ENCODE data around the gene DHX58.

The DHX58 gene

DNA sequence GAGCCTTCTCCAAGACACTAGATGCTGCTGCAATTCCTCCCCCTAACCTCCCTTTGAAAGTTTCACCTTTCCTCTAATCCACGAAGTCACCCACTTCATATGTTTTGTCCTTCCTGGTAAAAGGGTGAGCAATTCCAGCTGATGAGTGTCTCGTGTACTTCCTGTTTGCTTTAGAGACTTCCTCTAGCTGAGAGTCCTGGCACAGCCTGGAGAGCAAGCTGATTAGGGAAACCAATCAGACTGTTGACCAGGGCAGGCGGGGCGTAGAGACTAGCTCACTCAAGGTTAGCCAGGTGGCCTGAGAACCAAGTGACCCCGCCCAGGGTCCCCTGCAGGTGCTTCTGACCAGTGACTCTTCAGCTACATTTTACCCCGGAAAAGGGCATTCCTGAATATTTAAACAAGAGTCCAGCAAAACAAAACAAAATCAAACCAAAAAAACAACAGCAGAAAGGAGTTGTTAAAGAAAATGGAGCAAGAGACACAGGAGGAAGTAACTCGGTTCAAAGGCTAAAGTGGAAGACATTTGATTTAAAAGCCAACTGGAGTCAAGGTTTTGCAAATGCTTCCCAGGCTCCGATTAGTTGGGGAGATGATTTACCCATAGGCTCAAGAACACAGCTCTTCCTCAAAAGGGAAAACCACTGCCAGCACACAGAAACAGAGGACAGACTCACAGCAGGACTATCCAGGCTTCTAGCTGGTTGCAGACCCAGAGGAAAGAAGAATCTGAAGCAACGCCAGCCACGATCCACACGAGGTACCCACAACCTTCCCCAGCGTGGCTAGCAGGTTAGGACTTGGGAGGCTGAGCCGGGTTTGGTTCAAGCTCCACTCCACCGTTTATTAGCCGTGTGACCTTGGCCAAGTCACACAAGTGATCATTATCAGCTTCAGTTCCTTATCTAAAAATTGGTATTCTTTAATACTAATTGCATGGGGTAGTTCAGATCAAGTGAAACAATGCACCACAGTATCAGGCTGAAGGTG is 23.4 kb upstream of the DHX58 start:
- peaks cover 8 to 10% of the 10 kb centered on the region in 2 experiments for H3K4me1 ChIP-seq (ENCODE audit: control insufficient read depth in 1 of 2, insufficient read depth in 2 of 2, low read length in 2 of 2)
- no peaks in the 10 kb centered on the region for H3K79me1 ChIP-seq (ENCODE audit: low read length)
- no peak overlapping the region for H3K4me3 ChIP-seq (ENCODE audit: low read depth, low read length)
- no peak overlapping the region for H3K9ac ChIP-seq (ENCODE audit: low read length)
- H3K14ac ChIP-seq (ENCODE audit: low read length): peak overlapping the region; percentile 3
- no peak overlapping the region for H2BK12ac ChIP-seq (ENCODE audit: low read length)
- WGBS (ENCODE audit: extremely low coverage, insufficient coverage, insufficient read length): no CpG with 5 or more reads among the region's 15 CpGs
- no peak overlapping the region for H3K23ac ChIP-seq (ENCODE audit: low read length)
- no peak overlapping the region for H4K91ac ChIP-seq (ENCODE audit: low read depth, low read length)
- H4K8ac ChIP-seq (ENCODE audit: low read depth, low read length): no peak overlapping the region
- H3K18ac ChIP-seq (ENCODE audit: low read length): no peak overlapping the region
- peaks cover 5% of the 10 kb centered on the region for H3K79me2 ChIP-seq (ENCODE audit: control insufficient read depth, insufficient read depth, low read length, poor library complexity)
- DNase-seq: peak in 1 of 2 donors; percentile 22
- peak overlapping the region; percentile 16 for H3K4ac ChIP-seq (ENCODE audit: low read depth, low read length)
- no peak overlapping the region for H2BK5ac ChIP-seq (ENCODE audit: low read depth, low read length, poor library complexity)
- peak overlapping the region; percentile 51 for H3K27ac ChIP-seq (ENCODE audit: low read depth, low read length)
- peaks cover 8 to 19% of the 10 kb centered on the region in 2 experiments for H3K36me3 ChIP-seq (ENCODE audit: control insufficient read depth in 1 of 2, insufficient read depth in 2 of 2, low read length in 2 of 2)
- H2BK120ac ChIP-seq (ENCODE audit: insufficient read depth, low read length, poor library complexity): no peak overlapping the region
- H2AK5ac ChIP-seq (ENCODE audit: low read length): no peak overlapping the region
- H3K9me3 ChIP-seq (ENCODE audit: insufficient read depth, low read depth, low read length): no peaks in the 10 kb centered on the region
- H2AFZ ChIP-seq (ENCODE audit: insufficient read depth, low read length, poor library complexity): no peak overlapping the region
- H3K27me3 ChIP-seq (ENCODE audit: insufficient read depth, low read length): no peaks in the 10 kb centered on the region
- H4K12ac ChIP-seq (ENCODE audit: low read depth, low read length): no peak overlapping the region
- no peak overlapping the region for H3K4me2 ChIP-seq (ENCODE audit: low read length)

GRCh38 chr17:42135151-42135550 is 22.6 kb upstream of the DHX58 start:
- no peak overlapping the region for H2BK120ac ChIP-seq (ENCODE audit: insufficient read depth, low read length, poor library complexity)
- no peak overlapping the region for H2BK5ac ChIP-seq (ENCODE audit: low read depth, low read length, poor library complexity)
- no peak overlapping the region for H2AFZ ChIP-seq (ENCODE audit: insufficient read depth, low read length, poor library complexity)
- no peak overlapping the region for H3K9ac ChIP-seq (ENCODE audit: low read length)
- WGBS (ENCODE audit: extremely low coverage, insufficient coverage, insufficient read length): no CpG with 5 or more reads among the region's 6 CpGs
- H3K36me3 ChIP-seq (ENCODE audit: control insufficient read depth in 1 of 2, insufficient read depth in 2 of 2, low read length in 2 of 2): peaks cover 9 to 24% of the 10 kb centered on the region in 2 experiments
- no peak overlapping the region for H2AK5ac ChIP-seq (ENCODE audit: low read length)
- H2BK12ac ChIP-seq (ENCODE audit: low read length): no peak overlapping the region
- no peak overlapping the region for H4K8ac ChIP-seq (ENCODE audit: low read depth, low read length)
- H3K18ac ChIP-seq (ENCODE audit: low read length): no peak overlapping the region
- no peak overlapping the region for H3K23ac ChIP-seq (ENCODE audit: low read length)
- H4K91ac ChIP-seq (ENCODE audit: low read depth, low read length): no peak overlapping the region
- H3K27ac ChIP-seq (ENCODE audit: low read depth, low read length): peak overlapping the region; percentile 51
- H3K4ac ChIP-seq (ENCODE audit: low read depth, low read length): peak overlapping the region; percentile 16
- H3K79me1 ChIP-seq (ENCODE audit: low read length): no peaks in the 10 kb centered on the region
- DNase-seq: no peak
- peaks cover 1% of the 10 kb centered on the region for H3K9me3 ChIP-seq (ENCODE audit: insufficient read depth, low read depth, low read length)
- no peak overlapping the region for H3K4me2 ChIP-seq (ENCODE audit: low read length)
- no peak overlapping the region for H3K14ac ChIP-seq (ENCODE audit: low read length)
- no peak overlapping the region for H3K4me3 ChIP-seq (ENCODE audit: low read depth, low read length)
- H4K12ac ChIP-seq (ENCODE audit: low read depth, low read length): no peak overlapping the region
- no peaks in the 10 kb centered on the region for H3K27me3 ChIP-seq (ENCODE audit: insufficient read depth, low read length)
- H3K4me1 ChIP-seq (ENCODE audit: control insufficient read depth in 1 of 2, insufficient read depth in 2 of 2, low read length in 2 of 2): peaks cover 8 to 10% of the 10 kb centered on the region in 2 experiments
- peaks cover 5% of the 10 kb centered on the region for H3K79me2 ChIP-seq (ENCODE audit: control insufficient read depth, insufficient read depth, low read length, poor library complexity)

DNA sequence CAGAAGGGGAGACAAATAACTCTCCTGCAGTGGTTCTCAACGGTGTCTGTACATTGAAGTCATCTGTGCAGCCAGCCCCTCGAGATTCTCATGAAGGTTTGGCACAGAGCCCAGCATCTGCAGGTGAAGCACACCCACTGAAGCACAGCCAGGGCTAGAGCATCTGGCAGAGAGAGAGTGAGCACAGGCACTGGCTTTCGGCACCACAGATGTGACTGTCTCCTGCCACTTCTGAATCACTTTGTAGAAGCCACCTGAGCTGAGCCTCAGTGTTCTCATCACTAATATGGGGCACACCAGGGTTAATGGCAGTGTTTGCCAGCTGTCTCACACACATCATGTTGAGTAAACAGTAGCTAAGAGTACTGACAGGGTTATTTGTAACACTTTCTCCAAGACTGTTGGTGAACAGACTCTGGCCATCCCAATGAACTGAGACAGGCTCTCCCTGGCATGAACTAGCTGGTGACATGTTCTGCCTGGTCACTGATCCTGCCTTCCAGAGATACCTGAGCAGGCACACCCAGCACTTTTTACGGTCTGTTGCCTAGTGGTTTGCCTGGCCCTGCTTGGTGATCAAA is 21.0 kb upstream of the DHX58 start:
- no peak for DNase-seq
- Histone ChIP-seq H3K4me2 (ENCODE audit: low read length) (no peak overlapping the region), H2AFZ (ENCODE audit: insufficient read depth, low read length, poor library complexity) (no peak overlapping the region), H3K23ac (ENCODE audit: low read length) (no peak overlapping the region), H3K9me3 (ENCODE audit: insufficient read depth, low read depth, low read length) (peaks cover 1% of the 10 kb centered on the region), H3K9ac (ENCODE audit: low read length) (no peak overlapping the region), H3K4me1 (ENCODE audit: control insufficient read depth in 1 of 2, insufficient read depth in 2 of 2, low read length in 2 of 2) (peaks cover 8 to 10% of the 10 kb centered on the region in 2 experiments), H3K4ac (ENCODE audit: low read depth, low read length) (peak overlapping the region; percentile 0), H3K4me3 (ENCODE audit: low read depth, low read length) (no peak overlapping the region), H2BK12ac (ENCODE audit: low read length) (no peak overlapping the region), H3K79me1 (ENCODE audit: low read length) (no peaks in the 10 kb centered on the region), H2AK5ac (ENCODE audit: low read length) (no peak overlapping the region), H3K27me3 (ENCODE audit: insufficient read depth, low read length) (no peaks in the 10 kb centered on the region), H2BK5ac (ENCODE audit: low read depth, low read length, poor library complexity) (no peak overlapping the region), H3K79me2 (ENCODE audit: control insufficient read depth, insufficient read depth, low read length, poor library complexity) (peaks cover 5% of the 10 kb centered on the region), H3K14ac (ENCODE audit: low read length) (no peak overlapping the region), H3K18ac (ENCODE audit: low read length) (peak overlapping the region; percentile 38), H4K8ac (ENCODE audit: low read depth, low read length) (no peak overlapping the region), H4K12ac (ENCODE audit: low read depth, low read length) (no peak overlapping the region), H4K91ac (ENCODE audit: low read depth, low read length) (no peak overlapping the region), H2BK120ac (ENCODE audit: insufficient read depth, low read length, poor library complexity) (no peak overlapping the region), H3K36me3 (ENCODE audit: control insufficient read depth in 1 of 2, insufficient read depth in 2 of 2, low read length in 2 of 2) (peaks cover 23 to 38% of the 10 kb centered on the region in 2 experiments), H3K27ac (ENCODE audit: low read depth, low read length) (no peak overlapping the region)
- no CpG with 5 or more reads among the region's 4 CpGs for WGBS (ENCODE audit: extremely low coverage, insufficient coverage, insufficient read length)

GRCh38 chr17:42132941-42133340 is 20.4 kb upstream of the DHX58 start:
- Histone ChIP-seq H3K4me2 (ENCODE audit: low read length) (no peak overlapping the region), H3K79me2 (ENCODE audit: control insufficient read depth, insufficient read depth, low read length, poor library complexity) (peaks cover 3% of the 10 kb centered on the region), H2BK120ac (ENCODE audit: insufficient read depth, low read length, poor library complexity) (no peak overlapping the region), H3K4ac (ENCODE audit: low read depth, low read length) (no peak overlapping the region), H3K27me3 (ENCODE audit: insufficient read depth, low read length) (no peaks in the 10 kb centered on the region), H3K23ac (ENCODE audit: low read length) (no peak overlapping the region), H3K36me3 (ENCODE audit: control insufficient read depth in 1 of 2, insufficient read depth in 2 of 2, low read length in 2 of 2) (peaks cover 27 to 44% of the 10 kb centered on the region in 2 experiments), H2BK12ac (ENCODE audit: low read length) (no peak overlapping the region), H3K4me1 (ENCODE audit: control insufficient read depth in 1 of 2, insufficient read depth in 2 of 2, low read length in 2 of 2) (peaks cover 8 to 10% of the 10 kb centered on the region in 2 experiments), H3K9ac (ENCODE audit: low read length) (no peak overlapping the region), H3K79me1 (ENCODE audit: low read length) (no peaks in the 10 kb centered on the region), H2BK5ac (ENCODE audit: low read depth, low read length, poor library complexity) (no peak overlapping the region), H3K9me3 (ENCODE audit: insufficient read depth, low read depth, low read length) (peaks cover 1% of the 10 kb centered on the region), H2AK5ac (ENCODE audit: low read length) (no peak overlapping the region), H3K4me3 (ENCODE audit: low read depth, low read length) (no peak overlapping the region), H4K8ac (ENCODE audit: low read depth, low read length) (no peak overlapping the region), H3K18ac (ENCODE audit: low read length) (no peak overlapping the region), H4K12ac (ENCODE audit: low read depth, low read length) (no peak overlapping the region), H2AFZ (ENCODE audit: insufficient read depth, low read length, poor library complexity) (no peak overlapping the region), H4K91ac (ENCODE audit: low read depth, low read length) (no peak overlapping the region), H3K27ac (ENCODE audit: low read depth, low read length) (no peak overlapping the region), H3K14ac (ENCODE audit: low read length) (no peak overlapping the region)
- no CpG with 5 or more reads among the region's 3 CpGs for WGBS (ENCODE audit: extremely low coverage, insufficient coverage, insufficient read length)
- DNase-seq: no peak

Data from trophoblast cell (in vitro differentiated cells and primary cell).